ENCODE results near the gene MRPL48. TPM values are rescaled to one million over a fixed set of nuclear protein-coding genes. Genes with fewer than 3 reads are reported as not detected.
A peak's percentile ranks its signal among the peaks of the same experiment; 100 is the strongest.

MRPL48 gene
- total and polyA plus RNA-seq, 2 of the 8 experiments (the other 6 are each of a cell fraction or from before 2014, with no cell fraction given): 34.9 to 59.9 TPM

GRCh38 chr11:73876424-73877310, 89.0 kb downstream of the MRPL48 start, which contains the start of the genes COA4 and PAAF1:
Gene COA4, minus strand, starts transcription at chr11:73876846. Its CDS starts 3,468 bp downstream, at chr11:73873378.
Gene PAAF1, plus strand, starts transcription at chr11:73876999. Its CDS starts 23 bp downstream, at chr11:73877022.
- Histone ChIP-seq H3K79me2 (ENCODE audit: control insufficient read depth in 1 of 2, insufficient read depth in 2 of 2, low read length in 2 of 2) (peaks cover 6 to 40% of the 10 kb centered on the region in 2 experiments; a peak in 3 of 4 replicates), H2AFZ (ENCODE audit: low read length) (peak within 1 kb of the TSS; percentile 73)
- POLR2A ChIA-PET (ENCODE audit: partially characterized antibody): interaction anchor here (0.7 to 3.6 kb wide), 13 partner anchors 7 to 100 kb away, joined by 3 to 22 read pairs (median 6); no protein-coding TSS in a partner anchor
- TF ChIP-seq NRF1 (IDR thresholded peaks at IDR 0.05; ENCODE audit: low read depth, low read length) (peak; percentile 71), YY1 (IDR thresholded peaks at IDR 0.05; ENCODE audit: low read depth, low read length) (peak; percentile 53; the same call in 1 of the 2 replicates), SP1 (IDR thresholded peaks at IDR 0.05; ENCODE audit: low read depth, low read length) (peak; percentile 68; the same call in 1 of the 2 replicates), KDM1A (IDR thresholded peaks at IDR 0.05; ENCODE audit: borderline replicate concordance, low read length) (peak; percentile 73; the same call in 1 of the 2 replicates), USF2 (IDR thresholded peaks at IDR 0.05; ENCODE audit: low read length) (0 out of 2 replicates have a peak, but pooled peaks have one; percentile 14), JUN (IDR thresholded peaks at IDR 0.05; ENCODE audit: low read depth, low read length) (no peak), ATF2 (IDR thresholded peaks at IDR 0.05; ENCODE audit: low read length) (peak; percentile 67; the same call in 1 of the 2 replicates)

More at GRCh38 chr11:73876424-73877310, 89.0 kb downstream of the MRPL48 start, which contains the start of the genes COA4 and PAAF1:
- peak within 1 kb of the TSS; percentile 89 for H3K27ac ChIP-seq (ENCODE audit: low read depth, low read length)
- peak within 1 kb of the TSS; percentile 95 for H3K18ac ChIP-seq (ENCODE audit: extremely low read depth, low read length)
- peaks cover 11 to 44% (median 25%) of the 10 kb centered on the region in 4 experiments for H3K36me3 ChIP-seq (ENCODE audit: control insufficient read depth in 2 of 4, insufficient read depth in 4 of 4, low read length in 3 of 4)
- WGBS, 2 experiments (ENCODE audit: extremely low coverage in 1 of 2, insufficient coverage in 1 of 2, insufficient read length in 1 of 2, insufficient replicate concordance in 2 of 2, low coverage in 1 of 2, low lambda C conversion rate in 2 of 2, missing lambda C conversion rate in 1 of 2): 2% methylated on average over 57 of the region's 57 CpGs; no CpG with 5 or more reads in 1 of the 2 experiments
- H2BK15ac ChIP-seq (ENCODE audit: low read length): 0 out of 2 replicates have a peak within 1 kb of the TSS, but pooled peaks have one; percentile 22
- H4K5ac ChIP-seq (ENCODE audit: insufficient read length, low read depth, low read length): peak within 1 kb of the TSS; percentile 92
- no peak within 1 kb of the TSS for H3K23ac ChIP-seq (ENCODE audit: insufficient read length)
- DNase-seq (ENCODE audit: low read depth in 1 of 2, low spot score in 2 of 2): peak; percentile 96 to 97
- H3K9ac ChIP-seq (replicated peaks in 1 of 4; ENCODE audit: extremely low read depth in 1 of 4, low read depth in 3 of 4, low read length in 3 of 4): peak within 1 kb of the TSS; percentile 91 to 97 (median 94)
- H3K79me1 ChIP-seq (ENCODE audit: low read depth, low read length): peaks cover 15% of the 10 kb centered on the region
- no peak within 1 kb of the TSS for H3K14ac ChIP-seq (ENCODE audit: insufficient read length)
- no peaks in the 10 kb centered on the region for H3K27me3 ChIP-seq (replicated peaks in 1 of 4; ENCODE audit: control insufficient read depth in 3 of 4, extremely low read depth in 1 of 4, insufficient read depth in 3 of 4, low read length in 3 of 4)
- peaks cover 4 to 9% (median 7%) of the 10 kb centered on the region in 4 experiments; a peak in 6 of 7 replicates for H3K4me1 ChIP-seq (replicated peaks in 1 of 4; ENCODE audit: control insufficient read depth in 3 of 4, insufficient read depth in 4 of 4, low read length in 3 of 4)
- H3K9me3 ChIP-seq (ENCODE audit: insufficient read depth in 2 of 2, low read depth in 1 of 2, low read length in 1 of 2): no peaks in the 10 kb centered on the region
- peak within 1 kb of the TSS; percentile 50 for H3K56ac ChIP-seq (replicated peaks; ENCODE audit: insufficient read length, low read depth, low read length)
- peak within 1 kb of the TSS; percentile 57 to 100 (median 89) for H3K4me3 ChIP-seq (ENCODE audit: extremely low read depth in 1 of 4, insufficient read depth in 2 of 4, low read depth in 3 of 4, low read length in 4 of 4)
- peak within 1 kb of the TSS; percentile 60 for H2BK5ac ChIP-seq (ENCODE audit: low read depth, low read length)
- H3K4ac ChIP-seq (replicated peaks; ENCODE audit: insufficient read length, low read depth, low read length): peak within 1 kb of the TSS; percentile 45
- H4K91ac ChIP-seq (replicated peaks; ENCODE audit: insufficient read length, low read length): peak within 1 kb of the TSS; percentile 81
- H2BK120ac ChIP-seq (replicated peaks; ENCODE audit: low read depth, low read length): no peak within 1 kb of the TSS
- no peak within 1 kb of the TSS for H2BK20ac ChIP-seq (ENCODE audit: low read length)
- CTCF ChIA-PET (ENCODE audit: partially characterized antibody): interaction anchor here (1.2 to 1.4 kb wide), 2 partner anchors 10 to 55 kb away, joined by 3 read pairs; no protein-coding TSS in a partner anchor
- peak within 1 kb of the TSS; percentile 88 to 89 for H3K4me2 ChIP-seq (ENCODE audit: insufficient read depth in 1 of 2, low read depth in 2 of 2, low read length in 2 of 2)
- H4K8ac ChIP-seq (ENCODE audit: extremely low read depth, insufficient read depth, low read length): peak within 1 kb of the TSS; percentile 95; the same call in 1 of the 2 replicates
- H2AK5ac ChIP-seq (ENCODE audit: low read depth, low read length): no peak within 1 kb of the TSS
- H4K20me1 ChIP-seq (replicated peaks in 1 of 2; ENCODE audit: control insufficient read depth in 1 of 2, insufficient read depth in 2 of 2, low read length in 2 of 2): peaks cover 5 to 6% of the 10 kb centered on the region in 2 experiments
- peaks cover 10% of the 10 kb centered on the region; the same call in 1 of the 2 replicates for H3K23me2 ChIP-seq (ENCODE audit: low read depth, low read length)
- H2BK12ac ChIP-seq (ENCODE audit: low read depth, low read length): 0 out of 2 replicates have a peak within 1 kb of the TSS, but pooled peaks have one; percentile 5
- peak; percentile 82 for FAIRE-seq
